ENCODE data around the gene TSPAN17. TPM values are rescaled to one million over a fixed set of nuclear protein-coding genes. Genes with fewer than 3 reads are reported as not detected.

Gene TSPAN17
- total and polyA plus RNA-seq, 2 experiments from 2014 or later: 27.9 to 33.4 TPM

DNA sequence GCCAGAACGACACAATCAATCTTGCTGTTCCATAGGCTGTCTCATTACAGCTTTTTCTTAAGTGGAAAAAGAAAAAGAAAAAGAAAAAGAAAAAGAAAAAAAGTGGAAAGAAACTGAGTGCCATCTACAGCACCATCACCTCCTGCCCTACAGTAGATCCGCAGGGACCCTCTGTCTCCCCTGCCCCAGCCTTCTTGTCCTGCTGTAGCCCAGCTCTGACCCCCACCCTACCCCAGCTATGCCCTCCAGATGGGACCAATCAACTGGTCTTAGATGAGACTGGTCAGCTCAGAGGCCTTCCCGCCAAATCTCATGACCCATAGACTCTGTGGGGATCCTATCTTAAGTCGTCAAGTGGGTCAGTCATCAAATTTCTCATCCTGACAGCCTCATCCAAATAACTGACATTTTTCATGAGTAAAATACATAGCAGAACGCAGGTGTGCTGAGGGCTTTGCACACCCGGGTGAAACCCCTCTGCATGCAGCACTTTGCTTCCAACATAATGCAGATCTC is 34.8 kb downstream of the TSPAN17 start:
- no peaks in the 10 kb centered on the region for H3K79me2 ChIP-seq
- TF ChIP-seq, protein P1, sequence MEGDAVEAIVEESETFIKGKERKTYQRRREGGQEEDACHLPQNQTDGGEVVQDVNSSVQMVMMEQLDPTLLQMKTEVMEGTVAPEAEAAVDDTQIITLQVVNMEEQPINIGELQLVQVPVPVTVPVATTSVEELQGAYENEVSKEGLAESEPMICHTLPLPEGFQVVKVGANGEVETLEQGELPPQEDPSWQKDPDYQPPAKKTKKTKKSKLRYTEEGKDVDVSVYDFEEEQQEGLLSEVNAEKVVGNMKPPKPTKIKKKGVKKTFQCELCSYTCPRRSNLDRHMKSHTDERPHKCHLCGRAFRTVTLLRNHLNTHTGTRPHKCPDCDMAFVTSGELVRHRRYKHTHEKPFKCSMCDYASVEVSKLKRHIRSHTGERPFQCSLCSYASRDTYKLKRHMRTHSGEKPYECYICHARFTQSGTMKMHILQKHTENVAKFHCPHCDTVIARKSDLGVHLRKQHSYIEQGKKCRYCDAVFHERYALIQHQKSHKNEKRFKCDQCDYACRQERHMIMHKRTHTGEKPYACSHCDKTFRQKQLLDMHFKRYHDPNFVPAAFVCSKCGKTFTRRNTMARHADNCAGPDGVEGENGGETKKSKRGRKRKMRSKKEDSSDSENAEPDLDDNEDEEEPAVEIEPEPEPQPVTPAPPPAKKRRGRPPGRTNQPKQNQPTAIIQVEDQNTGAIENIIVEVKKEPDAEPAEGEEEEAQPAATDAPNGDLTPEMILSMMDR (IDR thresholded peaks at IDR 0.05; ENCODE audit: poor library complexity): no peak
- TF ChIP-seq EZH2phosphoT487 (IDR thresholded peaks at IDR 0.05; ENCODE audit: low read depth, severe bottlenecking, unreplicated experiment): no peak
- no peak for TF ChIP-seq EZH2 (IDR thresholded peaks at IDR 0.05; ENCODE audit: borderline replicate concordance)
- no peaks in the 10 kb centered on the region for H3K9me3 ChIP-seq (ENCODE audit: low read depth)
- no peaks in the 10 kb centered on the region for H3K36me3 ChIP-seq (replicated peaks; ENCODE audit: insufficient read depth, low read depth)
- H3K4me3 ChIP-seq: no peak overlapping the region
- 84% methylated on average over 6 of the region's 6 CpGs for WGBS (ENCODE audit: low lambda C conversion rate, missing lambda C conversion rate)
- DNase-seq (ENCODE audit: low spot score): no peak
- H3K9me2 ChIP-seq (replicated peaks; ENCODE audit: insufficient read depth): no peaks in the 10 kb centered on the region
- no peak overlapping the region for H3K4me2 ChIP-seq
- H3K27ac ChIP-seq: no peak overlapping the region
- H3K4me1 ChIP-seq (ENCODE audit: insufficient read depth): no peaks in the 10 kb centered on the region
- peaks cover 47% of the 10 kb centered on the region for H3K27me3 ChIP-seq
- H2AFZ ChIP-seq: no peak overlapping the region
- no peaks in the 10 kb centered on the region for H4K20me1 ChIP-seq (ENCODE audit: insufficient read depth, poor library complexity, severe bottlenecking)

DNA sequence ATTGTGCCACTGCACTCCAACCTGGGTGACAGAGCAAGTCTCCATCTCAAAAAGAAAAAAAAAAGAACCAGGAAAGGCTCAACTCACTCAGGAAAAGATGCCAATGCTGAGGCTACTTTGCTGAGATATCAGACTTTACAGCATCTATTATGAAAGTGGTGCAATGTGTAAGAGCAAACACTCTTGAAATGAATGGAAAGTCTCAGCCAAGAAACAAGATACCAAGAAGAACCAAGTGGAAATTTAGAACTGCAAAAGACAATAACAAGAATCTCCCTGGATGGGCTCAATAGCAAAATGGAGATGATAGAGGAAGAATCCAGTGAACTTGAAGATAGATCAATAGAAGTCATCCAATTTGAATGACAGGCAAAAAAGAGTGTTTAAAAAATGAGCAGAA is 37.7 kb downstream of the TSPAN17 start:
- no peak overlapping the region for H2AFZ ChIP-seq
- H4K20me1 ChIP-seq (ENCODE audit: insufficient read depth, poor library complexity, severe bottlenecking): no peaks in the 10 kb centered on the region
- H3K36me3 ChIP-seq (replicated peaks; ENCODE audit: insufficient read depth, low read depth): no peaks in the 10 kb centered on the region
- H3K4me3 ChIP-seq: no peak overlapping the region
- H3K27ac ChIP-seq: no peak overlapping the region
- H3K4me2 ChIP-seq: no peak overlapping the region
- no peaks in the 10 kb centered on the region for H3K9me3 ChIP-seq (ENCODE audit: low read depth)
- no peaks in the 10 kb centered on the region for H3K79me2 ChIP-seq
- DNase-seq (ENCODE audit: low spot score): no peak
- peaks cover 40% of the 10 kb centered on the region for H3K27me3 ChIP-seq
- H3K4me1 ChIP-seq (ENCODE audit: insufficient read depth): no peaks in the 10 kb centered on the region
- H3K9me2 ChIP-seq (replicated peaks; ENCODE audit: insufficient read depth): no peaks in the 10 kb centered on the region
- no peak for TF ChIP-seq EZH2 (IDR thresholded peaks at IDR 0.05; ENCODE audit: borderline replicate concordance)
- no peak for TF ChIP-seq EZH2phosphoT487 (IDR thresholded peaks at IDR 0.05; ENCODE audit: low read depth, severe bottlenecking, unreplicated experiment)
- TF ChIP-seq, protein P1 (IDR thresholded peaks at IDR 0.05; ENCODE audit: poor library complexity): no peak

DNA sequence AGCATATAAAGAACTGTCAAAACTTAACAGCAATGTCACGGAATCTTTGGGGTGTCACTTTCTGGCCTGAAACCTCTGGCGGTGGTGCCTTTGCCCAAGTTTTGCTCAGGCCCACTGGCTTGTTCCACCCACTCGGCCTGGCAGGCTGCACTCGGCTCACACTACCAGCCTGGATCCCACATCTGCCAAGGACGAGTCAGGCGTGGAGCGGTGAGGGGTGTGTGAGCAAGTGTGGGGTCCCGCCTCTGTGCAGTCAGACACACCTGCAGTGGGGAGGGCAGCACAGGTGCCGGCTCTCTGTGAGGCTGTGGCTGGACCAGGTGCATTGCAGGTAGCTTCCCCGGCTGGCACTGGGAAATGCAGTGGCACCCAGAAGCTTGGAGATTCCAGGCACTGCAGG is 40.0 kb downstream of the TSPAN17 start:
- no peak overlapping the region for H3K4me2 ChIP-seq
- no peak for DNase-seq (ENCODE audit: low spot score)
- peaks cover 21% of the 10 kb centered on the region for H3K27me3 ChIP-seq
- no peaks in the 10 kb centered on the region for H3K36me3 ChIP-seq (replicated peaks; ENCODE audit: insufficient read depth, low read depth)
- no peaks in the 10 kb centered on the region for H3K9me2 ChIP-seq (replicated peaks; ENCODE audit: insufficient read depth)
- no peaks in the 10 kb centered on the region for H4K20me1 ChIP-seq (ENCODE audit: insufficient read depth, poor library complexity, severe bottlenecking)
- no peak overlapping the region for H2AFZ ChIP-seq
- 81% methylated on average over 10 of the region's 10 CpGs for WGBS (ENCODE audit: low lambda C conversion rate, missing lambda C conversion rate)
- no peaks in the 10 kb centered on the region for H3K9me3 ChIP-seq (ENCODE audit: low read depth)
- TF ChIP-seq EZH2 (IDR thresholded peaks at IDR 0.05; ENCODE audit: borderline replicate concordance) (no peak), EZH2phosphoT487 (IDR thresholded peaks at IDR 0.05; ENCODE audit: low read depth, severe bottlenecking, unreplicated experiment) (no peak)
- TF ChIP-seq, protein P1 (IDR thresholded peaks at IDR 0.05; ENCODE audit: poor library complexity): no peak
- no peaks in the 10 kb centered on the region for H3K4me1 ChIP-seq (ENCODE audit: insufficient read depth)
- no peak overlapping the region for H3K4me3 ChIP-seq
- H3K79me2 ChIP-seq: no peaks in the 10 kb centered on the region
- no peak overlapping the region for H3K27ac ChIP-seq

DNA sequence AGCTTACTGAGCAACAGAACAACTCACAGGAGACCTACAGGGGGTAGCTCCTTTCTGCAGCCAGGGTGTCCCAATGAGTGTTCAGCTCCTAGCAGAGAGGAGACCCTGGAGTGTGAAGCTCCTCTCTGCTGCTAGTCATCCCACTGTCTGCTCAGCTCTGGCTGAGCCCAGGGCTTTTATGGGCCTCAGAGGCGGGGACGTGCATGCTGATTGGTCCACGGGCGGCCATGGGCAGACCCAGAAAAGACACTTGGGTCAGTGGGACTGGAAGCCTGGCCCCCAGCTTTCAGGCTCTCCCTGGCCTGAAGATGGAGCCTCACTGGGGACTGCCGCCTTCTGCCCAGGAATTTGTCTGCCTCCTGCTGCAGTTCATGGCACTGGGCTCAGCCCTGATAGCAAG is 40.6 kb downstream of the TSPAN17 start:
- Histone ChIP-seq H3K27ac (no peak overlapping the region), H3K4me2 (no peak overlapping the region)

More for the DNA sequence above, 40.6 kb downstream of the TSPAN17 start:
- DNase-seq (ENCODE audit: low spot score): no peak
- Histone ChIP-seq H3K36me3 (replicated peaks; ENCODE audit: insufficient read depth, low read depth) (no peaks in the 10 kb centered on the region), H4K20me1 (ENCODE audit: insufficient read depth, poor library complexity, severe bottlenecking) (no peaks in the 10 kb centered on the region), H3K4me3 (no peak overlapping the region), H3K9me3 (ENCODE audit: low read depth) (no peaks in the 10 kb centered on the region), H3K27me3 (peaks cover 15% of the 10 kb centered on the region), H3K79me2 (no peaks in the 10 kb centered on the region), H3K9me2 (replicated peaks; ENCODE audit: insufficient read depth) (no peaks in the 10 kb centered on the region), H2AFZ (no peak overlapping the region), H3K4me1 (ENCODE audit: insufficient read depth) (peaks cover 5% of the 10 kb centered on the region)
- 24% methylated on average over 5 of the region's 5 CpGs for WGBS (ENCODE audit: low lambda C conversion rate, missing lambda C conversion rate)
- TF ChIP-seq EZH2phosphoT487 (IDR thresholded peaks at IDR 0.05; ENCODE audit: low read depth, severe bottlenecking, unreplicated experiment): no peak
- TF ChIP-seq, protein P1 (IDR thresholded peaks at IDR 0.05; ENCODE audit: poor library complexity): no peak
- TF ChIP-seq EZH2 (IDR thresholded peaks at IDR 0.05; ENCODE audit: borderline replicate concordance): no peak

Data from hepatocyte (in vitro differentiated cells).